ENCODE results near the gene TUBGCP3. TPM values are rescaled to one million over a fixed set of nuclear protein-coding genes. Genes with fewer than 3 reads are reported as not detected.

The TUBGCP3 gene
- total RNA-seq, 1 experiment from 2014 or later, result 21.4 TPM

DNA sequence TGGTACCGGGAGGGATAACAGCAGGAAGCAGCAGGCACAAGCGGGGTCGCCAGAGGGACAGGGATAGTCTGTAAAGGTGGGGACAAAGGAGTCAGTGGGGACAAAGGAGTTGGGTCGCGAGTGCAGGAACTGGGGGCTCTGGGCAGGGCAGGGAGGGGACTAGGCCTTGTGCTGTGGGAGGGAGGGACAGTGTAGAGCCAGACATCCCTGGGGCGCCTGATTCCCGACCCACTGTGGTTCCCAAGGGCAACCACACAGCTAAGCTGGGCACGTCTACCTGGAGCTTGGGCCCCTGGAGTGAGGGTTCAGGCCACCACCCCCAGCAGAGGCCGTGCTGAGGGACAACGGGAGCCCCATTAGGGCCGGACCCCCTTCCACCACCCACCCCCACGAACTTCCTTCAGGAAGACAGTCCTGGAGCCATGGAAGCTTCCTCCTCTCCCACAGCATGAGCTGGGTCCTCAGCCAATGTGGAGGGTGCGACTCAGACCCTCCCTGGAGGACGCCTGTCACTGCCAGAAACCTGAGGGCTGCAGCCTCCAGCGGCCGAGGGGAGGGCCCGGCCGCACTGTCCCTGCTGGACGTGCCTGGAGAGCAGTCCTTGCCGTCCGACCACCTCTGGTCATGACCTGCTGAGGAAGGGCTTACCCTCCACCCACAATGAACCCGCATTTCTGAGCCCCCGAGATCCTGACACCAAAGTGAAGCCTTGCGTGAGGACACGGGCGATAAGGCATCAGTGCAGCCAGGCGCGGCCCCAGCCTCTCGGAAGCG is 133.9 kb downstream of the TUBGCP3 start:
- DNase-seq (ENCODE audit: low read depth), result no peak

DNA sequence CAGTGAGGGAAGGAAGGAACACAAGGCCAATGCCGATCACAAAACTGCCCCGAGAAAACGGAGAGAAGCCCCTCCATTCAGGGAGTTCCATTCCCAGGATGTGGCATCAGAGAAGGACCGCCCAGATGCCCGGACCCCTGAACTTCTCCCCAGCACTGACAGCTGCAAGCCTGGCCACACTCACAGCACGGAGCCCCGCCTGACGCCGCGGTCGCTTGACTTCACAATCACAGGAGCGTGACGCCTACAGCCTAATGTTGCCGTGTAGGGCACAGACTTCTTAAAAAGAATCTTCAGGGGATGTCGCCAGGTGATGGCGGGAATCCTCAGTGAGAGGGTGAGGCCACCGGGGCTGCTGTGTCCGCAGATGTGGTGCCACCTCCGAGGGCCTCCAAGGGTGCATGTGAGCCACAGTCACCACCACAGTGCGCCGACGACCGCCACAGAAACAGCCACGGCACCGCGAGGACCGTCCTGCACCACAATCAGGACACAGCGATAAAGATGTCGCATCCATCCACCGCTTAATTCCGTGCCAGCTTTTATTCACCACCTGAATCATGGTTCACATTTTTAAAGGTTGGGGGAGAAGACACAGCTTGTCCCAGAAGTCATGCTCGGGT is 134.6 kb downstream of the TUBGCP3 start:
- DNase-seq (ENCODE audit: low read depth), result no peak

DNA sequence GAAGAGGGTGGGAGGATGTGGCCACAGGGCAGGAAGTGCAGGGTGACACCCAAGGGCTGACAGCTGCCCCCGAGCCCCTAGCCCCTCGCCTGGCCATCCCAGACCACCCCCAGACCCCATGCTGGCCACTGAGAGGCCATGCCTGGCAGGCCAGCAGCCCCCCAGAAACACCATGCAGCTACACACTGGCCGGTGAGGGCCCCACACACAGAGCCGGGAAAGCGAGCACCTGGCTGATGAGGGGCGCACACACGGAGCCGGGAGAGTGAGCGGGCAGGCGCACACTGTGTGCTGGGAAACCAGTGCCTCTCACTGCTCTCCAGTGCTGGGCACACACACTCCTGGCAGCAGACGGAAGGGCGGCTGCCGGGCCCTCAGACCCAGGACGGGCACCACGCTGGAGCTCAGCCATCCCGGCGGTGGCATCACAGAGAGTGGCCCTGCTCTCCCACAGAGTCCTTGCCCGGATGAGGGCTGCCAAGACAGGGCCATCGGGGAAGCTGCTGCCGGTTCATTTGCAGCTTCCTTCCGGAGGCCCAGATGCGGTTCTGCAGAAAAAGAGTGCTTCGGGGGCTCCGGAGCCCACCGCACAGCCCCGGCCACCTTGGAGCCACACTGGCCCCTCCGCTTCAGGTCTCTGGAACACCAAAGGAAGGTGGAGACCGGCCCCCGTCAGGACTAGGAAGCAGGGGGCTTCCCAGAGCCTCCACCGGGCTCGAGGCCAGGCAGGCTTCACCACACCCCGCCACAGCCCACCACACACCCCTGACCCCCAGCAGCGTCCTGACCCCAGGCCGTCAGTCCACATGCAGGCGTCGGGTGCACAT is 135.4 kb downstream of the TUBGCP3 start:
- DNase-seq (ENCODE audit: low read depth), result no peak

DNA sequence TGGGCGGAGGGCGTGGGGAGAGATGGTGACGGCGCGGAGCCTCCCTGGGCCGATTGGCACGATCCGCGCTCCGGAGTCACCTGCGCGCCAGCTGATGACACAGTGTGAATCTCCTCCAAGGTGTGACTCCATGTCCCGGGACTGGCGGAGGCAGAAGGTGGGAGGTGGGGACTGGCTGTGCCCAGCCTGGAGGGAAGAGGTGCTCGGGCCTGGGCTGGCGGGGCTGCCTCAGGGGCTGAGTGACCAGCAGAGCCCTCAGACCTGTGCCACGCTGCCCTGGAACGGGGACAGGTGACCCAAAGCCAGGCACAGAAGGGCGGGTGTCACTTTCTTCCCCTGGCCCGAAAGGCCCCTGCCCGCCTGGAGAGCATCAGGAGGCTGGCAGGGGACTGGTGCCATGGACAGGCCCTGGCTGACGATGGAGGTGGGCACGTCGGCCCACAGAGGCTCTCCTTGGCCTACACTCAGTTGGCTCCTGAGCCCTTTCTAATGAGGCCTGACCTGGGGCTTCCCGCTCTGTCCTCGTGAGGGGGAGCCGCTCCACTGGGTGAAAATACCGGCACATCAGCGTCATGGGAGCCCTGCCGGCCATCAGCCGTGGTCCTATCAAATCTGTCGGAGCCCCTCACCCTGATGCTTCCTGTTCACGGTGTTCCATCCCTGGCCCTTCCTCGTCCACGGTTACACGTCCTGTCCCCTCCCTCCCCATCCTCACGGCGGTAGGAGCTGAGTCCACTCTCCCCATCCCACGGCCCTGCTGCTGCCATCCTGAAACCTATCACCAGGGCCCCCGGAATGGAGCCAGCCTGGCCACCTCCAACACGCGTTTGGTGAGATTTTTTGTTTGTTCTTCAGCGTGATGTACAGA is 136.2 kb downstream of the TUBGCP3 start:
- no peak for DNase-seq (ENCODE audit: low read depth)

DNA sequence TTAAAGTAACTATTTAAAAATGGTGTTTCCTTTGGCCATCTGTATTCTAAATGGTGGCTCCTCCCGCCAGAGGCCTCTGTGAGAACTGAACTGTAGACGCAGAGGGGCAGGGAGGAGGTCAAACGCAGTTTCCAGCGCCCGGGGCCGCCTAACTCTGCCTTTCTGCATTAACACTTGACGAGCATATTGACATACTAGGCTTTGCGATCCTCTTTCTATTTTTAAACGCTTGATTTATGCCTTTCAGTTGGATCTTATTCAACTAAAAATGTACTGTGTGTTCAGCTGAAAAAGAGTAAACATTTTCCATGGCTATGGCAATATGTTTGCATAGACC is 137.1 kb downstream of the TUBGCP3 start:
- no peak for DNase-seq (ENCODE audit: low read depth)

DNA sequence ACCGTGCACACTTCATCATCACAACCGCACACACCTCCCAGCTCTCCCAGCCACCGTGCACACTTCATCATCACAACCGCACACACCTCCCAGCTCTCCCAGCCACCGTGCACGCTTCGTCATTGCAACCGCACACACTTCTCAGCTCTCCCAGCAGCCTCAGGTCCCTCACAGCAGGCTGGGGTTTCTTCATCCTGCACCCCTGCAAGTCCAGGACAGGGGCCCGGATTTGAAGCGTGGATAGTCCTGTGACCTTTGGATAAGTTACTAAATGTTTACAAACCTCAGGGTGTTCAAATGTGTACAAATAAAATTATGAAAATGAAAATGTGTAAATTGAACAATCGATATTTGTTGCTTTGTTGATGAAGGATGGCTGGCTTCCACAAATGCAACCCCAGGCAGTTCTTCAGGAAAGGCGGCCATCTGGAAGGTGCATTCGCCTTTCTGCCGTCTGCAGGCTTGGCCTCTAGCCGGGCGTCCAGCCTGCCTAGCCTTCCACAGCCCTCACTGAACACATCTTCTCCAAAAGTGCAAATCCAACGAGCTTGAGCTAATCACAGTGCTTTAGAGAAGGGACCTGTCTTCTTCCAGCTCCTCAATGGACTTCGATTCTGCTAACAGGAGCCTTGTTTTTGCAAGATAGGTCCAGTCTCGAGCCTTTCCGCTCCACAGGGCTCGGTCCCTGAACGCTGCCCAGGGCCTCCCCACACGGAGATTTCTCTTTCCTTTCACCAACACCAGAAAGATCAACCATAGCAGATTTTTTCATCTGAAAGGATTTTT is 137.6 kb downstream of the TUBGCP3 start:
- DNase-seq (ENCODE audit: low read depth), result no peak

DNA sequence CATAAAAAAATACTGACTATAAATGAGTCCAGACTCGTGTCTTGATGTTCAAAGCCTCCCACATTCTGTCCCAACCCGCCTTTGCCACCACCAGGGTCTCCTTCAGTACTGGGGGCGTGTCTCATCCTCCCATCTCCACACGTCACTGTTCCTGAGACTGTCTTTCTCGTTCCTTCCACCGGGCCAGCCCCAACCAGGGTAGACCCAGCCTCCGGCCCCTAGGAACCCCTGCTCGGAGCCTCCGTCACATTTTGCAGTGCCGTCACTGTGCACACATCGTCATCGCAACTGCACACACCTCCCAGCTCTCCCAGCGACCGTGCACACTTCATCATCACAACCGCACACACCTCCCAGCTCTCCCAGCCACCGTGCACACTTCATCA is 138.4 kb downstream of the TUBGCP3 start:
- no peak for DNase-seq (ENCODE audit: low read depth)

DNA sequence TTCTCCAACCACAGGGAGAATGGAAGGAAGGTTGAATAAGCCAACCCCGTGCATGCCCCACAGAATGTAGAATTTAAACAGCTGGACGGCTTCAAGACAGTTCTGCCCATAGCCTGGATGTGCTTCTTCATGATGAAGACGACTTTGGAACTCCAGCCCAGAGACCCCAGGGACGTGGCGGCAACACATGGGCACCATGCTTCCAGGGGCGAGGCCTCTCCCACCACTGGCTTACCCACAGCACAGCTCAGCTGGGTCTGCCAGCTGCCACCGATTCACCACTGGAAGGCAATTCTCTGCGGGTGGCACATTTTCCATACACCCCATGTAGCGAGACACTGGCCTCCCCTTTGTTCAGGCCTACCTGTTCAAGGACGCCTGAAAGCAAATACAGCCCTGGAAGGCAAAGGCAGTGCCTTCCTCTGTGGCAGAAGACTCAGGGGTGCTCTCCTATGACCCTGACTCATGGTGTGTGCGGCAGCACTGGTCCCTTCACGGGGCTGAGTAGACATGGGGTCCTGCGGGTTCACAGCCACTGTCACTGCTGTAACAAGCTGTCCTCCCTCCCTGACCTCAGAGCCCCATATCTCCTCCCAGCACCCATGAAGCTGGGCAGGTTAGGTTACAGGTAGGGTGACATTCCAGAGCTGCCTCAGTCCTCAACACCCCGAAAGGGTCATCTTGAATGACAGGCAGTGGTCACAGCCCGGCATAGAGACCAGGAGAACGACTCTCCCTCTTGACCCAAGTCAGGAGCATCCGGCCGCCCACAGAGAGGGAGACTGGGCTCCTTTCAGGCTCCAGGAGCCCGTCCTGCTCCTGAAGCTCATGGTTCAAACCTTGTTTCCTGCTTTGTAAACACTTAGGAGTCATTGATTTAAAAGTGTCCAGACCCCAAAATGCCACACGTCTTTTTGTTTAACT is 139.1 kb downstream of the TUBGCP3 start:
- DNase-seq (ENCODE audit: low read depth), result no peak

DNA sequence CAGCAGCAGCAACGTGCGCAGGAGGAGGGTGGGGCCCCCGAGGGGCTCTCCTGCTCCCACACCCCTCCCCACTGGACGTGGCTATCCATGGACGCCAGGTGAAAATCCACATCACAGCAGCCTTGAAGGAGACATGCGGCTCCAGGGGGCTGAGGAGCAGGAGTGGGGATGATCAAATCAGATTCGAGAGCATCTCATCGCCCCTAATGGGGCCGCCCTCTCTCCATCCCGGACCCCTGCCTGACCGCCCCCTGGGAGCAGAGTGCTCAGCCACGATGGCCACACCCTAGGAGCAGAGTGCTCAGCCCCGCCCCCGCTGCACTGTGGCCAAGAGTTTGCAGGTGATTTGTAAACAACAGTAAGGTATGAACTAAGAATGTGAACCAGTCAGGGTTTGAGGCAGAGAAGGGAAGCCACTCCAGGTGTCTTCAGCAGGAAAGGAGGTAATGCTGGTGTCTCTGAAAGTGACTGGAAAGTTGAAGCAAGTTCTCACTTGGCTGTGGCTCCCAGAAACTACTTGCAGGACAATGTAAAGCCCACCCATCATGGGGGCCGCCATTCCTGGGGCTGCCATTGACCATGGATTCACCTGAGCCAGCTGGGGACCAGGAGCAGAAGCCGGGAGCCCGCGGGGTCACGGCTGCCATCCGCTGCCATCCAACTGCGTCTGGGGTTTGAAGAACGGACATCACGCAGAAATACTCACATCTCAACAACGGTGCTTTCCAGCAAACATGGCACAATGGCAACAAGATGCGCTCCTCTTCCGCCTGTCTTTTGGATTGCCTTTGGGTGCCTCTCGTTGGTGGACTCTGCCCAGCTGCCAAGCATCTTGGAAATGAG is 140.0 kb downstream of the TUBGCP3 start:
- no peak for DNase-seq (ENCODE audit: low read depth)

DNA sequence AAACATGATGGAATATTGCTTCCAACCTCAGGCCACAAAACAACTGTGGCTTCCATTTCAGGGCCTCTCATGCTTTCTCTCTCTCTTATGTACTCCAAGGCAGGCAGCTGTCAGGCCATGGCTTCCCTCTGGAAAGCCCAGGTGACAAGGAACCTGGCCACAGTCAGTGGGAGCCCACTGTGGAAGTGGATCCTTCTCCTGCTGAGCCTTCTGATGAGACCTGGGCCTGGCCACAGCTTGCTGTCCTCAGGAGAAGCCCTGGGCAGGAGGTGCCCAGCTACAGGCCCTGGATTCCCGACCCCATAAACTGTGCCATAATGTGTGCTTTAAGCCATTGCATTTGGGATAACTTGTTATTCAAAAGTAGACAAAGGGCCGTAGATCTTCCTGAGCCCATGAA is 140.6 kb downstream of the TUBGCP3 start:
- DNase-seq (ENCODE audit: low read depth), result no peak

DNA sequence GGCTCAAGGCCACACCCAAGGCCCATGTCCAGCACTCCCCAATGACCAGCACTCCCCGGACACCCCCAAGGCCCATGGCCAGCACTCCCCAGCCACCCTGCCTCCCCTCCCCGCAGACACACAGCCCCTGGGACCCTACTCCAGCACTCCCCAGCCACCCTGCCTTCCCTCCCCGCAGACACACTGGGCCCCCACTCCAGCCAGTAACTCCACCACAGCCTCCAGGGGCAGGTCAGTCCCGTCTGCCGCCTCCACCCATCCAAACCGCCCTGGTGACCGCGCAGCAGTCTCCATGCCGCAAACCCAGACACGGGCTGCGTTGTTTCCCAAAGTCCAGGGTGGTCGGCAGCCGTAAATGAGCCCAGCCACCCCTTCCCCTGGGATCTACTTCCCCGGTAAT is 141.1 kb downstream of the TUBGCP3 start:
- no peak for DNase-seq (ENCODE audit: low read depth)

DNA sequence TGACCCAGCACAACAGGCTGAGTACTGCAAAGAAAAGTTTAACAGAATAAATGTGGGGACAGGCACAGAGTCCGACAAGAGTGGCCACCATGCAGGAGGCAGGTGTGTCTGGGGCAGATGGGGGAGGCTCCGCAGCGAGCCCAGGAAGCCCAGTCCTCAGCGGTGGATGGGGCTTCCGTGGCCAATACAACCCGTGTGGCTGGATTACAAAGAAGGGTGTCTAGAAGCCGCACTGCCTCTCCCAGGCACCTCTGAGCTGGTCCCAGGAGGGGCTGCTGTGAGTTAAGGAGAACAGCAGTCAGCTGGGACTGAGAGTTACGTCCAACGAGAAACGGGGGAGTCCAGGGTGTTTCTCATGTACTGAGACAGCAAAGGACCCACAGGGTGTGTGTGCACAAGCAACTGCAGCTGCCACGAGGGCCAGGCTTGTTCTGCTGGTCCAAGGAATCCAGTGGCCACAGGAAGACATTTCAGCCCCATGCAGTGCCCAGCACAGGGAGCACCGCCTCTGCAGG is 141.5 kb downstream of the TUBGCP3 start:
- DNase-seq (ENCODE audit: low read depth), result no peak

DNA sequence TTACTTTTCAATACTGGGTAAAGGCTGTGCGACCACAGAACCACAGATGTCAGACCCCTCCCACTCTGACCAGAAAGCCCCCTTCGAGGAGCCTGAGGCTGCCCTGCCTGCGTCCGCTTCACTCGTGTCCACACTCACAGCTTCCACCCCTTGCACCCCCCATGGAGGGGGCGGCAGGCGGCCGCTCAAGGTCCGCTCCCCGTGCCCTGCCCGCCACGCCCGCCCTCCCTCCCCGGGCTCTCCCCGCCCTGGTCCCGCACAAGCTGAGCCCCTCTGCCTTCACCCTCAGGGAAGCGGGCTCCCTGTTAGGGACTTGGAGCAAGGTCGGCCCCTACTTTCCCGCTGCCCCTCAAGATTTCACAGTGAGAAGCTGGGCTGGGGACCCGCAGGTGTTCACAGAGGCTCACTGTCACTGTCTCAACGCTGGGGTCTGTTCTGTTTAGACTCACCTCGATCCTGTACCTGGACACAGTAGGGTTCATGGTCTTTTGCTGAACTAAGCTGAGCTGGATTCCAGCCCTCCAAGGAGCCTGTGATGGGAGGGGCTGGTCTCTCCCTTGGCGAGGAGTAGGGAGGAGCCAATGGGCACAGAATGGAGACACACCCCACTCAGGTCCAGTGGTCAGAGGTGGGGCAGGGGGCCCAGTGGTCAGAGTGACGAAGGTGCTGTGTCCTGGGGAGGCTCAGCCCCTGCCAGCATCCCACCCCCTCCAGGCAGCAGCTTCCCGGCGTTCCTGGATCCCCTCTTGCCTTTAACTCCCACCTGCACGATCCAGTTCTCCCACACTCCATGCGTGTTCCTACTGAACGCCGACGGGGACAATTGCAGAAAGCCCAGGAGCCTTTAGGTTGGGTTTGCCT is 142.3 kb downstream of the TUBGCP3 start:
- no peak for DNase-seq (ENCODE audit: low read depth)

DNA sequence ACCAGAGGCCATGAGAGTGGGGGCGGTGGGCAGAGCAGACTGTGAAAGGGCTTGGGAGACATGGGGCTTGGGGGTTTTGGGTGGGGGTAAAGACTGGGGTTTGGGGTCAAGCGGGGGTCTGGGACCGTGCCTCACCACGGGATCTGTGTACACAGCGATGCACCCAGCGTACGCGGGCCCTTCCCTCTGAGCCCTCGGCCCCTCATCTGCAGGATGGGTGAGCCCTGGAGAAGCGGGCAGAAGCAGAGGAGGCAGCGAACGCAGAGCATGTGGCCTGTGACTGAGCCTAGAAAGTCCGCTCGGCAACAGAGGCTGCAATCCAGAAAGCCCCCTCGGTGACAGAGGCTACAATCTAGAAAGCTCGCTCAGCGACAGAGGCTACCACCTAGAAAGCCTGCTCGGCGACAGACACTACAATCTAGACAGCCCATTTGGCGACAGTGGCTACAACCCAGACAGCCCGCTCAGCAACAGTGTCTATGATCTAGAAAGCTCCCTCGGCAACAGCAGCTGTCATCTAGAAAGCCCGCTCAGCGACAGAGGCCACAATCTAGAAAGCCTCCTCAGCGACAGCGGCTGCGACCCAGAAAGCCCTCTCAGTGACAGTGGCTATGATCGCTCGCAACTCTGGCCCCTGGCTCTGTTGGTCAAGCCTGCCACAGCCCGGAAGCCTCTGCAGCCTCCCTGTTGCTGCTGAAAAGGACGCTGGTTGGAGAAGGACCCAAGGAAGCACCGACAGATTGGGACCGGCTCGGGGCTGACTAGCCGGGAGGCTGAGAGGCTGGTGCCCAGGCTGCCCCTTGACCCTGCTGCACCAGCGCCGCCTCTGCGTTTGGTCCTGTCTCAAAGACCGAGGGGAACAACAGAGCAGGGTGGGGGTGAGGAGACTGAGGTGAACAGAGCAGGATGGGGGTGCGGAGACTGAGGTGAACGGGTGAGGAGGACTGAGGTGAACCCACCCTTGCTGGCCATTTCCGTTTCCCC is 143.2 kb downstream of the TUBGCP3 start:
- DNase-seq (ENCODE audit: low read depth), result no peak

DNA sequence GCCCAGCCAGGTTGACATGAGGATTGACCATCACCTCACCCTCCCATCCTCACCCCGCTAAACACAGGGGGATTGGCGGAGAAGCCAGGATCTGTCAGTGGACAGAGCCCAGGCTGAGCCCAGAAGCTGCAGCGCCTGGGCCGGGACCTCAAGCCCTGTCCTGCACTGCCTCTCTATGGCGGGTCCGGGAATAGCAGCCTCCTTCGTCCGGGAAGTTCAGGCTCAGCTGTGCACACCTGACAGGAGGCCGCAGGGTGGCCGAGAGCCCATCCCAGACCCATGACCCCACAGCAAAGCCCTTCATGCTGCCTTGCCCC is 144.0 kb downstream of the TUBGCP3 start:
- peak; percentile 24 for DNase-seq (ENCODE audit: low read depth)

DNA sequence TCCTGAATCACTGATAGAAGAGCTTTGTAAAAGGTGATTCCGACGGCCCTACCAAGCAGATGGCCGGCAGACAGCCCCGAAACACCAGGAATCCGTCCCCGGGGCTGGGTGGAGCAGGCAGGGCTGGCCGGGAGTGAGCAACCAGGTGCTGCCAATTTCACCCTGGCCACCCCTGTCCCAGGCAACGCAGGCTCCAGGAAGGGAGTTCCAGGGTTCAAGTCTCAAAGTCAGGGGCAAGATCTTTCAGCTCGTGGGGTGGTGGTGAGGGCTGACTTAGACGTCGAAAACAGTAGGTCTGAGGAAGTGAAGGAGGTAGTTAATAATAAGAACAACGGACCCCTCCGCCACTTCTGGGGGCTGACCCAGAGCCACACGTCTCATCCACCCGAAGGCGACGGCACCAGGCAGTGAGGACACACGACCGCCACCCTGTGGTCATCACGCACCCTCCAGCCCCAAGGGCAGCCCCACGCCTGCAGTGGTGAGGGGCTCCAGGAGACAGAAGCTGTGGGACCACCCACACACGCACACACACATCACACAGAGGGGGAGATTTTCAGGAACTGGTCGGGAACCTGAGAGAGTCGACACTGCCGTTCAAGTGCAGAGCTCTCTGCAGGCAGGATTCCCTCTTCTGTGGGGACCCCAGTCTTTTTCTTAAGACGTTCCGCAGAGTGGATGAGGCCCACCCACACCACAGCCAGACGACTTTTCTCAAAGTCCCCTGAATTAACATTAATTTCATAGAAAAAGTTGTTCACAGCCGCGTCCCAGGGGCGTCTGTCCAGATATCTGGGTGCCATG is 144.6 kb downstream of the TUBGCP3 start:
- no peak for DNase-seq (ENCODE audit: low read depth)

All from LHCN-M2 (cell line).